Bronchial epithelial cell (primary cell): ENCODE data around the gene PCSK7. TPM values are rescaled to one million over a fixed set of nuclear protein-coding genes. Genes with fewer than 3 reads are reported as not detected.

Experiments
- DNase-seq: peaks from one replicate; pipeline ENCODE4 v3.0.0-alpha.2; 2010; ENCODE audit warnings: low read depth
- FAIRE-seq: peaks from 2 replicates; lab custom pipeline; 2011; peaks lifted over from hg19 to GRCh38; lab: Jason Lieb, UNC
- H3K27me3 ChIP-seq: 2 replicates; pipeline ENCODE4 v1.5.1; 2011; ENCODE audit warnings: low read length; ENCODE audit not compliant: control insufficient read depth, insufficient read depth
- H3K36me3 ChIP-seq: 2 replicates; pipeline ENCODE4 v1.5.1; 2011; ENCODE audit warnings: low read length; ENCODE audit not compliant: control insufficient read depth, insufficient read depth
- H3K4me3 ChIP-seq: 2 replicates; pipeline ENCODE4 v1.5.1; 2011; ENCODE audit warnings: mild to moderate bottlenecking, low read depth, low read length, control low read depth
- CTCF ChIP-seq: IDR thresholded peaks from 2 replicates; pipeline ENCODE4 v1.5.1; 2011; ENCODE audit warnings: mild to moderate bottlenecking, moderate library complexity, low read length, control low read depth, inconsistent platforms; ENCODE audit not compliant: insufficient read depth, severe bottlenecking
- total RNA-seq: library from RNA; depleted of rRNA; stranded (reverse); fragments of >200 nt; gene quantifications from 2 replicates; pipeline ENCODE4 v1.2.1, GENCODE V29; 2014

Gene PCSK7
- total RNA-seq, 1 donor from 2014 or later = 27.9 TPM

DNA sequence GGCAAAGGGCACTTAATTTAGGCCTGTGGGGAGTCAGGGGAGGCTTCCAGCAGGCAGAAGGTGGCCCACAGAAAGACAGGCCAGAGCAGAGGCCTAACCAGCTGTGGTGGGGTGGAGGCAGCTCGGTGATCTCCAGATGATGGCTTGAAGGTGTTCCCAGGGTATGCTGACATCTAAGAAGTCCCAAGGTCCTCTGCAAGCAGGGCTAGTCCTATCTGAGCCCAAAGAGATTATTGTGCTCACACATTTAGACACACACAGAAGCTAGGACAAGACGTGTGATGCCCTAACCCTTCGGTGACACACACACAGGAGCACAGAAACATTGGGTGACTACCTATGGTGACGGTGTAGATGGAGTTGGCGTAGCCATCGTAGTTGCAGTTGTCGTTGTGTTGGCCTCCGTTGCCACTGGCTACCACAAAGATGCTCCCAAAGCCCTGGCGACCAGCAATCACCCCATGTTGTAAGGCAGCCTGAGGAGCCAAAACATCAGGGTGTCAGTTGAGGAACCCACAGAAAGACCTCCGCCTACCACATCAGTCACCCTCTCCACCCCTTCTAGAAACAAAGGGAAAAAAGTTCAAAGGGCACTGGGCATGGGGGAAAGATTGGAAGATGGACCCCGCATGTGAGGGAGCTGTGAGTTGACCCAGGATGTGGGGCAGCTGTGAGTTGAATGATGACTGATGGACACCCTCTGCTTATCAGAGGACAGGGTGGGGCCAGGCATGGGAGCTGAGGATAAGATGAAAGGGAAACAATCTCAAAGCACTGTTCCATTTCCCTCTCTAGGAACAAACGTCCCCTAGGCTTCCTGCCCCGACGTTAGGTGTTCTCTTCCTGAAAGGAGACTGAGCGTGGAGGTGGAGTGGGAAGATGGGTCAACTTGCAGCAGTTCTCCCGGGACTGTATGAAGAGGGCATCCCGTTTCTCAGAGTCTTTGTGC lies 7.9 kb downstream of the PCSK7 start:
- no peak for DNase-seq
- FAIRE-seq = no peak
- H3K36me3 ChIP-seq = peaks cover 35% of the 10 kb centered on the region
- H3K27me3 ChIP-seq = no peaks in the 10 kb centered on the region
- H3K4me3 ChIP-seq = no peak overlapping the region
- no peak for TF ChIP-seq CTCF

GRCh38 chr11:117222991-117223740 lies 8.7 kb downstream of the PCSK7 start:
- TF ChIP-seq CTCF = no peak
- H3K36me3 ChIP-seq = peaks cover 42% of the 10 kb centered on the region

GRCh38 chr11:117221775-117222517 lies 9.9 kb downstream of the PCSK7 start:
- H3K27me3 ChIP-seq = no peaks in the 10 kb centered on the region
- H3K4me3 ChIP-seq = no peak overlapping the region
- TF ChIP-seq CTCF = no peak
- peak; percentile 27 for DNase-seq
- FAIRE-seq = peak; percentile 23
- peaks cover 50% of the 10 kb centered on the region for H3K36me3 ChIP-seq

More at GRCh38 chr11:117222991-117223740, 8.7 kb downstream of the PCSK7 start:
- H3K4me3 ChIP-seq = no peak overlapping the region
- FAIRE-seq = no peak
- DNase-seq = no peak
- H3K27me3 ChIP-seq = no peaks in the 10 kb centered on the region

GRCh38 chr11:117220999-117221774 lies 10.7 kb downstream of the PCSK7 start:
- DNase-seq (no peak), FAIRE-seq (peak; percentile 43)
- H3K36me3 ChIP-seq = peaks cover 49% of the 10 kb centered on the region

More at GRCh38 chr11:117220999-117221774, 10.7 kb downstream of the PCSK7 start:
- Histone ChIP-seq H3K4me3 (no peak overlapping the region), H3K27me3 (no peaks in the 10 kb centered on the region)
- TF ChIP-seq CTCF = no peak
